ENCODE results near the gene YIPF2.
"Not testable (repeated sequence)": the region's sequence is repeated elsewhere in the genome, so short reads cannot be mapped to it uniquely, and the experiment has no call there.

Gene YIPF2

GRCh38 chr19:10908380-10908960 is 20.0 kb downstream of the YIPF2 start:
- no peak for DNase-seq

GRCh38 chr19:10907925-10908324 is 20.5 kb downstream of the YIPF2 start:
- no peak for DNase-seq

- no peak for DNase-seq
Measured at GRCh38 chr19:10899151-10899653, 29.2 kb downstream of the YIPF2 start.

GRCh38 chr19:10898633-10899032 is 29.8 kb downstream of the YIPF2 start:
- DNase-seq, result no peak

- DNase-seq, result no peak
Measured at GRCh38 chr19:10896851-10897526, 31.4 kb downstream of the YIPF2 start.

GRCh38 chr19:10895920-10896319 is 32.5 kb downstream of the YIPF2 start:
- no peak for DNase-seq

- no peak for DNase-seq
Measured at GRCh38 chr19:10895363-10895762, 33.1 kb downstream of the YIPF2 start.

- DNase-seq, result no peak
Measured at GRCh38 chr19:10894911-10895213, 33.6 kb downstream of the YIPF2 start.

GRCh38 chr19:10892256-10892655 is 36.2 kb downstream of the YIPF2 start:
- no peak for DNase-seq

- no peak for DNase-seq
Measured at GRCh38 chr19:10891405-10892086, 36.9 kb downstream of the YIPF2 start.

- no peak for DNase-seq
Measured at GRCh38 chr19:10889880-10890279, 38.6 kb downstream of the YIPF2 start.

- DNase-seq, result no peak
Measured at GRCh38 chr19:10888421-10888866, 40.0 kb downstream of the YIPF2 start.

- no peak for DNase-seq
Measured at GRCh38 chr19:10887616-10888367, 40.6 kb downstream of the YIPF2 start.

- peak; percentile 36 for DNase-seq
Measured at GRCh38 chr19:10885201-10886169, 43.0 kb downstream of the YIPF2 start.

GRCh38 chr19:10884274-10884673 is 44.2 kb downstream of the YIPF2 start:
- peak; percentile 52 for DNase-seq

GRCh38 chr19:10882108-10882457 is 46.4 kb downstream of the YIPF2 start:
- DNase-seq, result no peak

GRCh38 chr19:10881403-10882107 is 46.9 kb downstream of the YIPF2 start:
- DNase-seq, result no peak

- DNase-seq, result no peak
Measured at GRCh38 chr19:10878253-10878652, 50.2 kb downstream of the YIPF2 start.

- DNase-seq, result not testable (repeated sequence)
Measured at GRCh38 chr19:10877608-10878007, 50.8 kb downstream of the YIPF2 start.

- DNase-seq, result no peak
Measured at GRCh38 chr19:10876459-10877240, 51.8 kb downstream of the YIPF2 start.

- DNase-seq, result no peak
Measured at GRCh38 chr19:10874024-10874423, 54.4 kb downstream of the YIPF2 start.
